Fibroblast of lung (primary cell): ENCODE data around the gene PKD1. TPM values are rescaled to one million over a fixed set of nuclear protein-coding genes. Genes with fewer than 3 reads are reported as not detected.

Source experiments
- DNase-seq, 2 donors: peaks; one replicate each; pipeline versions ENCODE4 v3.0.0 to v3.0.0-alpha.2; 2010; ENCODE audit warnings: low read depth in 2 of 2
- H2AFZ ChIP-seq: 2 replicates; pipeline ENCODE4 v1.5.1; 2012; ENCODE audit warnings: low read length, control low read depth, inconsistent platforms
- H3K27ac ChIP-seq: 2 replicates; pipeline ENCODE4 v1.5.1; 2011; ENCODE audit warnings: low read length, control low read depth; ENCODE audit not compliant: insufficient read depth
- H3K27me3 ChIP-seq: 2 replicates; pipeline ENCODE4 v1.5.1; 2011; ENCODE audit warnings: mild to moderate bottlenecking, low read length; ENCODE audit not compliant: control insufficient read depth, insufficient read depth
- H3K36me3 ChIP-seq: 2 replicates; pipeline ENCODE4 v1.5.1; 2011; ENCODE audit warnings: low read length; ENCODE audit not compliant: control insufficient read depth, insufficient read depth
- H3K4me1 ChIP-seq: 2 replicates; pipeline ENCODE4 v1.5.1; 2011; ENCODE audit warnings: low read length; ENCODE audit not compliant: control insufficient read depth, insufficient read depth; ENCODE audit errors: extremely low read depth
- H3K4me2 ChIP-seq: 2 replicates; pipeline ENCODE4 v1.5.1; 2011; ENCODE audit warnings: low read length, control low read depth; ENCODE audit not compliant: insufficient read depth; ENCODE audit errors: extremely low read depth
- H3K4me3 ChIP-seq, 4 experiments: fragments of 200-600 bp in 1 of 4; sonication (generic) in 1 of 4; replicated peaks in 1 of 4; 2 replicates each; pipeline ENCODE4 v1.5.1; 2011 to 2016; ENCODE audit warnings: low read length in 4 of 4, low read depth in 3 of 4, mild to moderate bottlenecking in 3 of 4, control low read depth in 2 of 4, inconsistent platforms in 1 of 4, mixed read lengths in 1 of 4; ENCODE audit not compliant: insufficient read depth in 1 of 4; ENCODE audit errors: control extremely low read depth in 1 of 4
- H3K79me2 ChIP-seq: 2 replicates; pipeline ENCODE4 v1.5.1; 2012; ENCODE audit warnings: mild to moderate bottlenecking, low read length, inconsistent platforms; ENCODE audit not compliant: control insufficient read depth, insufficient read depth
- H3K9ac ChIP-seq: 2 replicates; pipeline ENCODE4 v1.5.1; 2011; ENCODE audit warnings: mild to moderate bottlenecking, low read length, control low read depth; ENCODE audit not compliant: insufficient read depth
- H3K9me3 ChIP-seq: 2 replicates; pipeline ENCODE4 v1.5.1; 2012; ENCODE audit warnings: low read depth, low read length; ENCODE audit not compliant: control insufficient read depth, insufficient read depth
- H4K20me1 ChIP-seq: 2 replicates; pipeline ENCODE4 v1.5.1; 2011; ENCODE audit warnings: low read length; ENCODE audit not compliant: control insufficient read depth, insufficient read depth; ENCODE audit errors: extremely low read depth
- CTCF ChIP-seq, 2 donors: IDR thresholded peaks in 1 of 2; conservative IDR thresholded peaks in 1 of 2; 1 replicate in 1 of 2; 2 replicates in 1 of 2; pipeline ENCODE4 v1.5.1; 2011 to 2012; ENCODE audit warnings: low read length in 2 of 2, control low read depth in 1 of 2, inconsistent platforms in 1 of 2, low read depth in 1 of 2, mild to moderate bottlenecking in 1 of 2
- EZH2 ChIP-seq: IDR thresholded peaks from 2 replicates; pipeline ENCODE4 v1.5.1; 2012; ENCODE audit warnings: low read length, control low read depth, mild to moderate bottlenecking; ENCODE audit errors: missing control alignments
- polyA plus RNA-seq, 2 donors: library from polyadenylated mRNA; depleted of rRNA in 1 of 2; stranded (reverse) in 1 of 2; unstranded in 1 of 2; fragments of >200 nt; gene quantifications; 2 replicates each; pipeline ENCODE4 v1.2.1, GENCODE V29; 2011 to 2012; ENCODE audit warnings: missing spikeins in 1 of 2
- total RNA-seq: library from RNA; depleted of rRNA; stranded (reverse); fragments of >200 nt; gene quantifications from 2 replicates; pipeline ENCODE4 v1.2.1, GENCODE V29; 2014

Gene PKD1
- total and polyA plus RNA-seq, 2 donors (not counting 1 experiment from before 2014, with no cell fraction given): 16.3 to 199 TPM

- no peaks in the 10 kb centered on the region for H3K27me3 ChIP-seq
- H3K36me3 ChIP-seq: peaks cover 16% of the 10 kb centered on the region
- TF ChIP-seq EZH2 (no peak), CTCF (conservative IDR thresholded peaks at IDR 0.05 in 1 of 2, IDR thresholded peaks at IDR 0.05 in 1 of 2; ENCODE audit: low read depth in 1 of 2, low read length in 2 of 2) (no peak)
- H2AFZ ChIP-seq: no peak overlapping the region
- H3K9me3 ChIP-seq: no peaks in the 10 kb centered on the region
- no peak overlapping the region for H3K9ac ChIP-seq
- H3K79me2 ChIP-seq: peaks cover 62% of the 10 kb centered on the region
- H3K4me3 ChIP-seq: no peak overlapping the region
- H3K27ac ChIP-seq: no peak overlapping the region
- H3K4me1 ChIP-seq: peaks cover 23% of the 10 kb centered on the region
- H3K4me2 ChIP-seq: no peak overlapping the region
- no peaks in the 10 kb centered on the region for H4K20me1 ChIP-seq
- DNase-seq: peak in 1 of 2 donors; percentile 24
Observed at GRCh38 chr16:2163211-2163881, 27.6 kb upstream of the PKD1 start.

GRCh38 chr16:2162676-2163118, 27.0 kb upstream of the PKD1 start:
- no peak for DNase-seq
- H3K27me3 ChIP-seq: no peaks in the 10 kb centered on the region
- no peak overlapping the region for H3K27ac ChIP-seq
- H3K4me2 ChIP-seq: no peak overlapping the region
- TF ChIP-seq EZH2 (no peak), CTCF (conservative IDR thresholded peaks at IDR 0.05 in 1 of 2, IDR thresholded peaks at IDR 0.05 in 1 of 2; ENCODE audit: low read depth in 1 of 2, low read length in 2 of 2) (no peak)
- H3K4me3 ChIP-seq: no peak overlapping the region
- peaks cover 30% of the 10 kb centered on the region for H3K4me1 ChIP-seq
- peaks cover 68% of the 10 kb centered on the region for H3K79me2 ChIP-seq
- H2AFZ ChIP-seq: no peak overlapping the region
- no peaks in the 10 kb centered on the region for H3K9me3 ChIP-seq
- H4K20me1 ChIP-seq: no peaks in the 10 kb centered on the region
- H3K9ac ChIP-seq: no peak overlapping the region
- H3K36me3 ChIP-seq: peaks cover 13% of the 10 kb centered on the region

- no peaks in the 10 kb centered on the region for H4K20me1 ChIP-seq
- peaks cover 9% of the 10 kb centered on the region for H3K36me3 ChIP-seq
- H3K4me1 ChIP-seq: peaks cover 38% of the 10 kb centered on the region
- H2AFZ ChIP-seq: no peak overlapping the region
- peaks cover 76% of the 10 kb centered on the region for H3K79me2 ChIP-seq
- no peak overlapping the region for H3K4me2 ChIP-seq
- peak overlapping the region; percentile 65 for H3K27ac ChIP-seq
- H3K4me3 ChIP-seq: no peak overlapping the region
- no peak for DNase-seq
- no peaks in the 10 kb centered on the region for H3K9me3 ChIP-seq
- no peak overlapping the region for H3K9ac ChIP-seq
- TF ChIP-seq CTCF (conservative IDR thresholded peaks at IDR 0.05 in 1 of 2, IDR thresholded peaks at IDR 0.05 in 1 of 2; ENCODE audit: low read depth in 1 of 2, low read length in 2 of 2) (no peak), EZH2 (no peak)
- H3K27me3 ChIP-seq: no peaks in the 10 kb centered on the region
Observed at GRCh38 chr16:2161911-2162310, 26.2 kb upstream of the PKD1 start.
